D721Med (cell line): ENCODE data around the gene ADAMTS13.
A peak's percentile ranks its signal among the peaks of the same experiment; 100 is the strongest.

ENCODE experiments used
- DNase-seq: peaks from one replicate; pipeline ENCODE4 v3.0.0; 2011; ENCODE audit warnings: low spot score; ENCODE audit not compliant: insufficient read length
- FAIRE-seq: peaks from 2 replicates; lab custom pipeline; 2011; peaks lifted over from hg19 to GRCh38; lab: Jason Lieb, UNC
- CTCF ChIP-seq: IDR thresholded peaks from 2 replicates; pipeline ENCODE4 v1.5.1; 2012; ENCODE audit warnings: mild to moderate bottlenecking, control low read depth; ENCODE audit not compliant: insufficient read depth; ENCODE audit errors: missing control alignments

ADAMTS13 gene

DNA sequence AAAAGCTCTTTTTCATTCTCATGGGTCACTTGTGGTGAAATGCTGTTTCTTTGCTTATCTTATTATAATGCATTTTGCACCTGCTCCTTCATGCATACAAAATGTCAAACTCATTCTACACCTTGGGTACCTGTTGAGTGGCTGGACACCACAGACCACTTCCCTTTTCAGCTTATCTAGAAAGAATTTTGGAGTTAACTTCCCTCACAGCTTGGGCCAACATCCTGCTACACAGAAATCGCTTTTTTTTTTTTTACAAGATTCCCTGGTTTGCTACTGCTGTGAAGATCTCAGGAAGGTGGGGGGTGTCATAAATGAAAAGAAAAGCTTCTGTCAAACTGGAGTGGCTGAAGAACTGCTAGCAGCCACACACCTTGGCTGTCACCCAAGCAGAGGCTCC, 7.0 kb upstream of the ADAMTS13 start:
- no peak for TF ChIP-seq CTCF
- no peak for FAIRE-seq
- DNase-seq, result no peak

DNA sequence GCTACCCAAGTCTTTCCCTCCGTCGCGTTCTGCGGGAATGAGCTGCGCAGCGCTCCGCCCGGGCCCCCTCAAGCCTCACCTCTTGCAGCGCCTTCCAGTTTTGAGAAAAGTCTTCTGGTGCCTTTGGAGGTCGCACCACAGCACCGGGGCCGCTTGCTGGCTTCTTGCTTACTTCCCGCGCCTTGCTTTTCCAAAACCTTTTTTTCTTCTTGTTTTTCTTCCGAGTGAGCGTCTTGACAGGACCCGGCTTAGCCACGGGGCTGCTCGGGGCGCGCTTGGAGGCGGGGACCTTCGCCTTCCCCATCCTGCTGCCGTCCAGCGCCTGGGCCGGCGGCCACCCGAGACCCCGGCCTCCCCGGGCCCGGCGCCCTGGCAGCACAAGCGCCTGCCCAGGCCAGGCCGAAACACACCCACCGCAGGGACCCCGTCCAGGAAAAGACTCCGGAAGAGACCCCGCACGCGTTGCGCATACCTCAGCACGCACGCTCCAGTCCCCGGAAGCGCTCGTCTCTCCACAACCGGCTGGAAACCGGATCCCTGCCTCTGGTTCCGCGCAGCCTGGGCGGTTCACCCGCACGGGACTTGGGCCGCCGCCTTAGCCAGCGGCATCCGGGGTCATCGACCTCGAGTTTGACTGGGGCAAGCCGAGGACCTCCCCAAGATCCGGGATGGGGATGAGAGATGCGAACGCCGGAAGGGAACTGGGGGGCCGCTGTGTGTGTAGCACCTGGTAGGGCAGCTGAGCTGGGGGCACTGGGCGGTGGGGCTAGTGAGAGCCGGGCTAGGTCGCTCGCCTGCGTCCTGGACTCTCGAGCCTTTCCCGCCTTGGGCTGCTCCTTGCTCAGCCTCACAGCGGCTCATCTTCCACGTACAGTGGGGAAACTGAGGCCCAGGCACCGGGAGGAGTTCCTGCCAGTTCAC, 4.4 kb upstream of the ADAMTS13 start, which contains the start of gene REXO4:
Gene REXO4, minus strand, starts transcription at position 470 of the 921 bp plus-strand sequence. Its CDS starts 166 bp downstream, at position 304.
- no peak for TF ChIP-seq CTCF
- DNase-seq (peak; percentile 61), FAIRE-seq (no peak)

DNA sequence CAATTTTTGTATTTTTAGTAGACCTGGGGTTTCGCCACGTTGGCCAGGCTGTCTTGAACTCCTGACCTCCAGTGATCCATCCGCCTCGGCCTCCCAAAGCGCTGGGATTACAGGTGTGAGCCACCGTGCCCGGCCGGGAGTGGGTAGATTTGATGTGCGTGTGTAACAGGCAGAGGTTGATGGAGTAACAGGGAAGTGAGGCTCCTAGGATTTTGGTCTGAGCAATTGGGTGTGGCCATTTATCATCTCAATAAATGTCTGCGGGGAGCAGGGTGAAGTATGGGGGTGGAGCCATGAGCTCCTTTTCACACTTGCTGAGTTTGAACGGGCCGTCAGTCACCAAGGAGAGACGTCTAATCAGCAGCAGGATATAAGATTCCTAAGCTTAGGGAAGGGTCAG, 3.2 kb upstream of the ADAMTS13 start:
- no peak for TF ChIP-seq CTCF
- DNase-seq (no peak), FAIRE-seq (no peak)

- TF ChIP-seq CTCF, result no peak
- no peak for FAIRE-seq
- DNase-seq, result no peak
Measured at GRCh38 chr9:133420392-133420827, 1.8 kb upstream of the ADAMTS13 start.

- no peak for TF ChIP-seq CTCF
- DNase-seq (no peak), FAIRE-seq (no peak)
Measured at GRCh38 chr9:133423216-133423615, 1.0 kb downstream of the ADAMTS13 start.

- DNase-seq, result no peak
- no peak for TF ChIP-seq CTCF
- FAIRE-seq, result no peak
Measured at GRCh38 chr9:133424187-133424586, 2.0 kb downstream of the ADAMTS13 start.
